ENCODE data around the gene HOXB3.

Gene HOXB3

DNA sequence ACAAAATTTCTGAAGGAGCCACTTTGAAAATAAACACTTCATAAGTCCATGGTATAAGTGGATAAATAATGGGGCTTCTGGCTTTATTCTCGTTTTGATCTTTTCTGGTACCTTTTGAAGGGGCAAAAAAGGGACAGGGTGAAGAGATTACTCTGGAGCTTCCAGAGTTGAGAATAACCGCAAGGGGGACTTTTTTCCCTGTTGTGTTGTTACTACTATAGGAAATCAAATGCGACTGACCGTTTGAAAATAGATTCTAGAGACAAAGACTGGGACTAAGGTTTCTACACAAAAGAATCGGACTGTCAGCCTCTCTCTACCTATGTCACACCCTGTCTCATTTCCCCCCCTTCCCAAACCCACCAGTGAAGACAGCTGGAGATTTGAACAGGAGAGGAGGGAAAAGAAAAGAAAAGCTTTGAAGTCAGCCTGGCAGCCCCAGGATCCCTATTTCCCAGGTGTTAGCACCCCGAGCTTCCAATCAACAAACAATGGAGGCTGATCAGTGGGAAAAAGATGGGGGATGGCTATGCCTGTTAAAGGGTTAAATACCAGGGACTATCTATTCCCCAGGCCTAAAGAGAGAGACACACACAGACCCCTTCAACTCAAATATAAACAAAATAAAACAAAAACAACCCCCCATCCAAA is 20.2 kb downstream of the HOXB3 start:
- DNase-seq (ENCODE audit: low read depth): no peak

DNA sequence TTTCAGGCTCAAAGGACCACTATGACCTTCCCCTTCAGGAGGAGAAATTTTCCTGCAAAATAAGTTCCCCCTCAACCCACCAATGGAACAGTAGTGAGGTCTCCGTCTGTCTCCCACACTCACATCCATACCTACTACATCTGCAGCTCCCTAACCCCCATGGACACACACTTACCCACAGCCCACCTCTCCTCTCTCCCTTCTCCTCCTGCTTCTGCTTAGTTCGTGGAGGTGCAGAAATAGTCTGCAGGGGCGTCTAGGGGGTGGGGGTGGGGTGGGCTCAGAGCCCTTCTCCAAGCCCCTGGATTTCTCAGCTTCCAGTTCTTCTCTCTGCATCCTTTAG is 20.8 kb downstream of the HOXB3 start:
- DNase-seq (ENCODE audit: low read depth): no peak

DNA sequence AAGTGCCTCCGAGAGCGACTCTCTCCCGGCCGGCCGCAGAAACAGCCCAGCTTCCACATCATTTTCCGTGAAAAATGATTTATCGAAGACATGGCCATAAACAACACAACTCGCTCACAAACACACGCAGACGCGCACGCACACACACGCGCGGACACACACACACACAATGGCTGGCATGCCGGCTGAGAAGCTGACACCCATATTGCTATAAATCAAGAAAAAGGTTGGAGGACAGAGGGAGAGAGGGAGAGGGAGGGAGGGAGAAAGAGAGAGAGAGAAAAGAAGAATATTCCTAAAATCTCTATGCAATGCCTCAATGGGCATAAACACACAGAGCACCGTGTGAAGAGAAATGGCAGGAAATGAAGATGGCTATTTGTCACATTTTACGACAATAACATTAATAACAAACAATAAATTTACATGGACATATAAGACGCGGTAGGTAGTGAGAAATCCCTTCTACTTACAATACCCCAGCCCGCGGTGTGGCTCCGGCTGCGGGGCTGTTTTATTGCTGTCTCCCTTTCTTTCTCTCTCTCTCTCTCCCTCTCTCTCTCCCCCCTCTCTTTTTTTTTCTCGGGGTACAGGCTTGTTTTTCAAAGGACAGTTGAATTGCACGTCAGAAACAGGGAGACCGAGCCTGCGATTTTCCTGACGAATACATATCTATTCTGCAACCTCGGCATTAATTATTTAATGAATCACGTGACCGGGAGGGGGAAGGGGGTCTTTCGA is 21.4 kb downstream of the HOXB3 start:
- DNase-seq (ENCODE audit: low read depth): no peak

DNA sequence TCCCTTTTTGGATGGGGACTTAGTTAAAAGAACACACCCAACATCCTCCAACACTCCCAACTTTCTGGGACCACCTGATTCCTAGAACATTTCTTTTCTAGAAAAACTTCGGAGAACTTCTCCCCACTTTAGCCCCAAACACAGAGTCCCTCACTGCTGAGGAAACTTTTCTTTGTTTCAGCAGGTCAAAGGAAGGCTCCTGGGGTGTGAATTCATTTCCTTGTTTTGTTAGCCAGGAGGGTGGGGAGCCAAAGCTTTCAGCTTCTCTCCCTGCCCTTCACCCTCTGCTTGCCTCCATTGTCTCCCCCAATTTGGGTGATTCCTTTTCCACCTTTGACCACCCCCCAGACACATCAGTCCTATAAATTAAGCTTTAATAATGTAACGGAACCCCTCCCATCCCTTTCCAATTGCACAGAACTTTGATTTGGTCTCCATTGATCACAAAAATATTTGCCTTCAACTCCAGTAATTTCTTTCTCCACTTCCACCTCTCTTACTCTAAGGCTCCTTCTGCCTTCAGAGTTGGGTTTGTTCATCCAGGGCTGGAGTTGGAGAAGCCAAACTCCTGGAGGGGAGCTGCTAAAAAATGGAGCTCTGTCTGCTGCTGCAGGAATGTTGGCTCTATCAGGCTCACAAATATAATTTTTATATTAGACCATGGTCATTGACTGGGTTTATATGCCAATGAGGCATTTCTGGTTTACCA is 22.2 kb downstream of the HOXB3 start:
- no peak for DNase-seq (ENCODE audit: low read depth)

DNA sequence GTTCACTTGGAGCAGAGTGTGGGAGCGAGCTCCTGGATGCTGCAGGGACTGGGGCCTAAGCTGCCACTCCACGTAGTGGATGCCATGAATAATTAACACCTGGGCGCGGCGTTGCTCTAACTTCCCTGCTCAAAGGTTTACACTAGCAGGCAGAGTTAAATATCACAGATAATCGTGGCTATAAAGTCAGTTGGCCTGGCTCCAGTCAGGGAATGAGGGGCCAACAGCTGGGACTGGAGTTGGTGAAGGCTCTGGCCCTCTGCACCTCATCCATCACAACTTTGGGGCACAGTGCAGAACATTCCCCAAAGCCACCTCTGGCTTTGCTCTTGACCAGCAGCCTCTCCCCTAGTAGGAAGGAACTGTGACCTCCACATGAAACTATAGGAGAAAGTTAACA is 22.8 kb downstream of the HOXB3 start:
- DNase-seq (ENCODE audit: low read depth): no peak

DNA sequence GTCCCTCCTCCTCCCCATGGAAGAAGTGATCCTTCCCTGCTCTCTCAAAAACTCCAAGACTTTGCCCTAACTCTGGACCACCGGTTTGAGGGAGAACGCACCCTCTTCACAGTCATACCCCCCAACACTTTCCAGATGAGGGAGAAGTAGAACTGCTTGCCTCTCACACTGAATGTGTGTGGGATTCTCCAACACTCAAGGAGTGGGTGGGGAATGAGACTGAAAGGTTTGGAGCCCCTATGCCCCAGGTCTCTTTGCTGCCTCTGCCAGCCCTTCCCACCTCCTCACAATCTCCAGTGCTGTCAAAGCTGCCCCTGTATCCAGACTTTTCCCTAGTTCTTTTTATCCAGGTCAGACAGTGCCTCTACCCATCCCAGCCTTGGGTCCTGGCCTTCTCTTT is 23.3 kb downstream of the HOXB3 start:
- DNase-seq (ENCODE audit: low read depth): no peak

DNA sequence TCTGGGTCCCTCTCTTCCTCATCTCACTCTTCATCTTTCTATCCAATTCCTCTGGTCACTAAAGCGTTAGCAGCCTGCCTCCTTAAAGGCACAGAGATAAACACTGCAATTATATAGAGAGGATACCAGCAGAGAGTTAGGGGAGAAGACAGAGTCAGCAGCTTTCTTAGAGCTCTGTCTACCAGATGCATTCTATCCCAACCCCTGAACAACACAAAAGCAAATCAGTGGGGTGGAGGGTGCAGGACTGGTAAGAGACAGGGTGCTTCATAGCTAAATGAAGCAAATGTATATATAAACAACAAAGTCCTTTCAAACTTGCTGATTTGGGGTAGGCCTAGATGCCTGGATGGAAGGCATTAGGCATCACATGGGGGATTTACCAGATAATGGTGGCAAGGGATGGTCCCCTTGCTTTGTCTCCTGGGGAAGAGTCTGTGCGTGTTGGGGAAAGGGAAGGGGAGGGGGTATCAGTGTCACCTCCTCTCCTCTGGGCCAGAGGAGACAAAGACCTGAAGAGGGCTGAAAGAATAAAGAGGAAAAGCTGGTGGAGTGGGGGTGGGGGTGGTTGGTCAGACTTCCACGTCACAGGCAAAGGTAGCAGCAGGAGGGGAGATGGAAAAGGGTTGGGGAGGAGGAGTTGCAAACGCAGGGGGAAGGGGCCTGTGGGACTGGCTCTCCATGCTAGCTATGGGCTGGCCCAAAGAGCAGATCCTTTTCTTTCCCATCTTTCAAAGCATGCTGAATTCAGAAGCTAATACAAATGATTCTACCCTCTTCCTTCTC is 23.9 kb downstream of the HOXB3 start:
- DNase-seq (ENCODE audit: low read depth): no peak

DNA sequence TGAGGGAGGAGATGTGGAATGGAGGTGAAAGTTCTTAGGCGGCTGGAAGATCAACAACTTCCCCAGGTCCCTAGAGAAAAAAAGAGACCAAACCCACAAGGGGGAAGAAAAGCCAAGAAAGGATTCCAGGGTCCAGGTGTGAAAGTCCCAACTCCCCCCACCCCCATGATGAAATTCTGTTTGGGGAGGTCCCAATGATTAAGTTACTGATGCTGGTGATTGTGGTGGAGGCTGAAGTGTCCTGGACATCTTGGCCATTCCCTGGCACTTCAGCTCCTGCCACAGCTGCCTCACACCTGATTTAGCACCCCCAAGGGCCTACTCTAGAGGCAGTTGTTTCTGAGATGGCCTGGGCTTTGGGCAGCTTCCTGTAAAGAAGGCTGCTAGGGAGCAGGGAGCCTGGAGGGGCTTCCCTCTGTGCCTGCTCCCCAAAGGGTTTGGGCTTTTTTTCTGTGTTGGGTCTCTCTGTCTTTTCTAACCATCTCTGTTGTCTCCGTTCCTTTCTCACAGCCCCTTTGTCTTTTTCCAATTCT is 25.0 kb downstream of the HOXB3 start:
- no peak for DNase-seq (ENCODE audit: low read depth)

DNA sequence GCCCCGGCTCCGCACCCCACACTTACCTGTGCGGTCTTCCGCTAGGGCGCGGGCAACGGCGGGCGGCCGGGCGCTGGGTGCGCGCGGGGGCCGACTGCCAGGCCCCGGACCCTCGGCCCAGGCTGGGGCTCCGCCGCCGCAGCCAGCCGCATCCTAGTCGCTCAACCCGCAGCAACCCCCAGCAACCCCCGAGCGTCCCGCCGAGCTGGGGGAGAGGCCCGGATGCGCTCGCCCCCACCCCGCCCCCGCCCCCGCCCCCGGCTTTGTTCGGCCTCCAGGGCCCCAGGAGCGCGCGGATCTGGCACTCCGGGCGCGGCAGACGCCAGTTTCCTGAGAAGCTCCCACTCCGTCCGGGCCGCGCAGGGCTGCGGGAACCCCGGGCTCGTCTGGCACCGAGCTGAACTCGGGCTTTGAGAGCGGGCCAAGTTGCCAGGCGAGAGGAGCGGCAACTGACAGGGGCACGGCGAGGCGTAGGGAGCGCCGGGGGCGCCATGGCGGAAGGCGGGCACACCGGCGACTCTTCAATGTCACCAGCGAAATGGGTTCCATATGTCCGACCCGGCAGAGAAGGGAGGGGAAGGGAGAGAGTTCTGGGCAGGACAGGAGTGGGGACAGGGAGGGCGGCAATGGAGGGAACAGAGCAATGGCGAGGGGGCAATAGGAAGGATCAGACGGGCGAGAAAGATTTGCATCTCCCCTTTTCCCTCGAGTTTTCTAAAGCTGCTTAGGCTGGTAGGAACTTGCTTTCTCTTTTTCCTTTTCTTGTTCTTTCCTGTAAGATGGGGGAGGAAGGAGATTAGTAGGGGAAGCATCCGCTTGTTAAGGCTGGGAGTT is 25.6 kb downstream of the HOXB3 start:
- DNase-seq (ENCODE audit: low read depth): no peak

DNA sequence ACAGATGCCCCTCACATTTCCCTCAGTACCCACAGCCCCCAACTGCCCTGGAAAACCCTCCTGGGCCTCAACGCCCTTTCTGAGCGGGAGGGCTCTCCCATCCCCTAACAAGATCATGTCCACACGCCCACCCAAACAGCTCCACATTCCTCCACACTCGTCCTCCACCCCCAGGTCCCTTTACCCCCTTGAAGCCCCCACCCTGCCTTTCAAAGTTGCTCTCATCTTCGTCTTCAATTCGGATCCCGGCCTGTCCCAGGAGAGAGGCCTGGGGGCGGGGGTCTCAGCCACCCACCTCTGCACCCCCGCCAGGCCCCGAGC is 26.2 kb downstream of the HOXB3 start:
- no peak for DNase-seq (ENCODE audit: low read depth)

DNA sequence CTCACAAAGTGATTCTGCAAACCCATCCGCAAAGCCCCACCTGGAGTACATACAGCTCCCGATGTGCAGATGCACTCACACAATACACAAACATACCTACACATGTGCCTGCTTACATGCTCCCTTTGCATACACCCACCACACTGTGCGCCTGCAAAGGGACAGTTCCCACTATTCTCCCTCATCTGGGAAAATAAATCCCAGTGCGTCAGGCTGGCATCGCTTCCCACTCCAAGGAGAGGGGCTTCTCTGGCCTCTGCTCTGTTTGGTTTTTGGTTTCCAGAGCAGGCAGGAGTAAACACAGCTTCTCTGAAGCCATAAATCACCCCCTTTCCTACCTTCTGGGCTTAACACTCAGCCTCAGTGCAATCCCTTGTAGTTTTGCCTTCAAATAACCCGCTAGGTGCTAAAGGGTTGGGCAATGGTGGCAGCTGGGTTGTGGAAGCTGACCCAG is 26.6 kb downstream of the HOXB3 start:
- no peak for DNase-seq (ENCODE audit: low read depth)

DNA sequence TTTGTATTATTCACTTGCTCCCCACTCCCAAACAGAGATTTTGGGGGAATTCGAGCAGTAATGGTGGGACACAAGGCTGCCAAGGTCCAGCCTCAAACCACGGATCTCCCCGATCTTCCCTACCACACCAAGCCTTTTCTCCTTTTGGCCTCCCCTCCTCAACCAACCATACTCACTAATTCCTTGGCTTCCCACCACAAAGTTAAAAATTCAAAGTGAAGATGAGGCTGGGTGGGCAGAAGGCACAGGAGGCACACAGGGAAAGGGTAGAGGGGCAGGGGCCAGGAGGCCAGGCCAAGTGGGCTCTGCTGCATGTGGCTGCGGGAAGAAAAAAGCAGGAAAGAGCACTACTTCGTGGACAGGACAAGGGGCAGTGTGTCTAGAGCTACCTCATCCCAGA is 27.1 kb downstream of the HOXB3 start:
- no peak for DNase-seq (ENCODE audit: low read depth)

DNA sequence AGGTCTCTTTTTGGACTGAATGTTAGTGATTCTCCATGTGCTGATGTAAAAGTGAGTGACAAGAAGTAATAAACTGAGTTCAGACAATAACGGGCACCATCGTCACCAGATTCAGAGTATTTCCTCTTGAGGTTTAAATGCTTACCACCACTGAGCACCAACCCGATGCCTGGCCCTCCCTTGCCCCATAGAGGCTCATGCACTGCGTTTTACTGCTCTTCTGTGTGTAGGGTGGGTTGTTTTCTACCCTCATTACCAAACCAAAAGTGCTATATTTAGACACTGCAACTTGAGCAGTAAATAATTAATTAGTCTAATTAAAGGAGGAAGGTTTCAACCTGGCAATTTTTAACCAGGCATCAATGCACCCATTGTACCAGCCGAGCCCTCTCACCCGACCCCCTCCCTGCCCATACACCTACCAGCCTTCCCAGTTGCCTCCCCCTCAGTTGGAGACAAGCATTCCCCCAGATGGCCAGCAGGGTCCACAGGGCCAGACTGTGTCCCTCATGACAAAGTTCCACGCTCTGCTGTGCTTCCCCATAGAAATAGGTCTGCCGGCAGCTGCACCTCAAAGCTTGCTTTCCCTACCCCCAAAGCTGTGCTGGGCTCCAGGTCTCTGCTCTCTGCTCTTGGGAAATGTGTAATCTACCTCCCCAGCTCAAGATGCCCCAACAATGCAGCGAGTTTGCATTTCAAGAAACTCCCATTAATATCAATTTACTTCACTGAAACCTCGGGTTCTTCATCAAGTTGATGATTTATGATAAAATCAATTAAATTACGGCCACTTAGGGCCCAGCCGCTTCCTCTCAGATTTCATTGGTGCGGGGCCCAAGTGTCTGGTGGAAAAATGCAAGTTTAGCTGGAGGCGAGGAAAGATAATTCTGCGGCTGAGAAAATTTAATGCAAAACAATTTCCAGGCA is 27.9 kb downstream of the HOXB3 start:
- DNase-seq (ENCODE audit: low read depth): no peak

DNA sequence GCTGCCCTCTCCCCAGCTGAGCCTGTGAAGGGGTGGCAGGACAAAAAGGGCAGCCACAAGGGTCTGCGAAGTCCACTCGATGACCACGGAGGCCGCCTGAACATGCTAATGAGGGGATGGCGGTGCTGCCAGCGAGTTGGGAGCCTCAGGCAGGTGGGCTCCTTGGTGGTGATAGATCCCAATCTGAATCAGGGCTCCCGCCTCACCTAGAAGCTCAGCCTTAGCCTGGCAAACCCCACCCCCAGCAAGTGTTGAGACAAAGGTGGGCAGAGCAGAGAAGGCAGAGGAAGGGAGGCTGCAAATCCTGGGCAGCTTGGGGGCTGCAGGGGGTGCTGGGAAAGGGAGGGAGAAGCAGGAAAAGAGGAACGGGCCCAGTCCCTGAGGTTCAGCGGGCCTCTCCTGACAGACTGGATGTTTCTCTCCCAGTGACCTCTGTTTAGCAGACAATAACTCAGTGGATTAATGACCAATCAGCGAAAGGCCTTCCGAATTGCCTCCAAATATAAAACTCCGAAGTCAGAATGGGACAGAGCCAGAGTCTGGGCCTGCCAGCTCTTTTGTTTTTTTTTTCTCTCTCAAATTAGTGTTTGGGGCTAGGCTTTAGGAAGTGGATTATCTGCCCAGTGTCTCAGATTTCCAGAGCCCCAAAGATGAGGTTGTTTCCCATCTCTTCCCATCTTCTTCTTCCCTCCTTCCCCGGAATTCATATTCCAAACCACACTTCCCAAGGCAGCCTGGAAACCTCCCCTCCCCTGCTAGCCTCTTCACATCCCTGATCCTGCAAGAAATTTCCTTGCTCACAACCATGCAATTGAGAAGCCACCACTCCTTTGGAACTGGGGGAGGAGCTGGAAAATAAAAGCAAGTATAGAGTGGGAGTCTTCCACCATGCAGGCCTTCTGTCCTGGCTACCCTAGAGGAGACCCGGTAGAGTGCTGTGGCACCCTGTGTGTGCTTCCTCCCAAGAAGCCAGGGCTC is 29.9 kb downstream of the HOXB3 start:
- DNase-seq (ENCODE audit: low read depth): no peak

DNA sequence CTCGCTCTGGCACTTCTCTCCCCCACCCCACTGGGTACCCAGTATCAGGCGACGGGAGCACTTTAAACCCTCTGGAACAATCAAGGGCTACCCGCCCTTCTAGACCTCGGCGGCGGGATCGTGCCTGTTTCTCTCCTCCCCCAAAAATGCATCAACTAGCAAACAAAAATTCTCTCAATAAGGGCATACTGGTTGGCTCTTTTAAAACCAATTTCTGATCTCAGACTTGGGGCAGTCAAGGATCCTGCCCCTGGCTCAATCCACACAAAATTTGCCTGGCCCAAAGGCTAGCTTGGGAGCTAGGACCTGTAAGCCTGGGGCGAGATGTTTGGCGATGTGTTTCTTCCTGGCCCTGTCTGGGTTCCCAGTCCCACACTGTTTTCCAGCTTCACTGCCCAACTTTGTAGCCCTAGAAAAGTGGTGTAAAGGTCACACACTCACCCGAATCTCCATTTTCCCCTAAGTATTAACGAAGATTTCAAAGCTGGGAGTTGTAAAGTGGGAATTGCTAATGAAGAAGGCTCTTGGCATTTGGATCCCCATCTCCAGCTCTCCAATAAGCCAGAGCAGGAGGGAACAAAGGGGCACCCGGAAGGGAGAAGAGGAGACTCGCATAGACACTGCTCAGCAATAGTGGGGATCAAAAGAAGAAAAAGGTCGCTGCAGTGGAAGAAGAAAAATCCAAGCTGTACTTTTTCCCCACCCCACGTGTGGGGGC is 30.8 kb downstream of the HOXB3 start:
- DNase-seq (ENCODE audit: low read depth): no peak

DNA sequence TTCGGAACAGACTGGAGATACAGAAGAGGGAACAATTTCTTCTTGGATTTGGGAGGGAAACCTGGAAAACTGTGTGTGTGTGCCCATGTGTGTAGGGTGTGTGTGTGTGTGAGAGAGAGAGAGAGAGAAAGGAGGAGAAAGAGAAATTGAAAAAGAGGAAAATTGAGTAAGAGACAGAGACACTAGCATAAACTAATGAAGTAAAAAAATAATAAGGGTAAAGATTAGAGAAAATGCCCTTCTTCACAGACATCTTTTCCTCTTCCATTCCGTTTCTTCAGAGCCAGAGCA is 31.3 kb downstream of the HOXB3 start:
- DNase-seq (ENCODE audit: low read depth): no peak

DNA sequence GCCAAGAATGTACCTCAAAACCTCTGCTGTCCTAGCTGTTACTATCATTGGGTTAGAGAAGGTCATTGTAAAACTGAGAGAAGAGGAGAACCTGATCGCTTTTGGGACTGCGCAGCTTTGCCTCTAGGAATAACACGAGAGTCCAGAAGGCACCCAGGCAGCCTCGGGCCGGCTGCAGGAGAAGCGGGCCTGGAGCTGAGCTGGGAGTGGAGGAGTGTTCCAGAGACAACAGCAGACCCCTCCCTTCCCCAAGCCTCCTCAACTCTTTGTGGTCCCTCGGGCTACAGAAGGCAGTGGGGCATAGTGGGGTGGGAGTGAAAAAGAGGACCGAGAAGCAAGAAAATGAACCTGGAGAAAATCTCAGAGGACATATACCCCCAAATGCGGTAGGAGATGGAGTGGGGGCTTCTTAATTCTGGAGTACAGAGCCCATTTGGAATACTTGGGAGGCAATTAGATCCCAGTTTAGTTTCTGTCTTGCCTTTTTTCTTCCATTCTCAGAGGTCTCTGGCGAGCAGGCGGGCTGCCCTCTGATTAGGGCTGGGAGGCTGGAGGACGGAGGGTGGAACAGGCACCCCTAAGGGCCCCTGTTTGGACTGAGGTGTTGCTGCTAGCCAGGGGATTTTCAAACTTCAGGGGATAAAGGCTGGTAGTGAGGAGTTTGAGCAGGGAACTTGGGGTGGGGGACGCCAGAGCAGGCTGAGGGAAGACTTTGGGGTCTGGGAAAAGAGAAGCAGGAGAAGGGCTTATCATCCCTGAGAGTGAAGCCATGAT is 31.8 kb downstream of the HOXB3 start:
- no peak for DNase-seq (ENCODE audit: low read depth)
